CD4-positive, alpha-beta T cell treated with Interleukin-21 for 1 hour (primary cell): Measurements from ENCODE around the gene B4GALNT3.

Source experiments
- DNase-seq: peaks from one replicate; pipeline ENCODE4 v3.0.0-alpha.2; 2020

Gene B4GALNT3

GRCh38 chr12:602700-603068 lies 142.9 kb downstream of the B4GALNT3 start:
- DNase-seq: no peak

GRCh38 chr12:604956-605355 lies 145.2 kb downstream of the B4GALNT3 start:
- no peak for DNase-seq

DNA sequence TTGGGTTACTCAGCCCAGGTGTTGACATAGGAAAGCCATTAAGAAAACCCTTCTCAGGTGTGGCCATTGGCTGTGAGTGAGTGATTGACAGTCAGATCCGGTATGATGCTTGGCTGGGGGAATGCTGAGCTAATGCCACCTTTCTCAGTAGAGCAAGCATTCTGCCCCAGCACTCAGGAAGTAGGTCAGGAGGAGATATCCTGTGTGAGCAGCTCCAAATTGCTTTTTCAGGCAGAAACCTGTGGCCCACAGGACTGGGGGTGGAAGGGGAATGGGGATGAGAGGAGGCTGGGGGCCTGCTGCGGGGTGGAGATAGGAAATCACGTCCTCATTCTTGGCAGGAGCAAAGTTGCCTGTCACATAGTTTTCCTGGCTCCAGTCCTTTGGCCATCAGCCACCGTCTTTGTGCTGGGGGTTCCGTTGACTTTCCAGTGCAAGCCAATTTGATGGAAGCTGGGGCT lies 147.8 kb downstream of the B4GALNT3 start:
- DNase-seq: no peak

- DNase-seq: no peak
Observed at GRCh38 chr12:608413-608812, 148.7 kb downstream of the B4GALNT3 start.

GRCh38 chr12:608921-609320 lies 149.2 kb downstream of the B4GALNT3 start:
- DNase-seq: no peak

DNA sequence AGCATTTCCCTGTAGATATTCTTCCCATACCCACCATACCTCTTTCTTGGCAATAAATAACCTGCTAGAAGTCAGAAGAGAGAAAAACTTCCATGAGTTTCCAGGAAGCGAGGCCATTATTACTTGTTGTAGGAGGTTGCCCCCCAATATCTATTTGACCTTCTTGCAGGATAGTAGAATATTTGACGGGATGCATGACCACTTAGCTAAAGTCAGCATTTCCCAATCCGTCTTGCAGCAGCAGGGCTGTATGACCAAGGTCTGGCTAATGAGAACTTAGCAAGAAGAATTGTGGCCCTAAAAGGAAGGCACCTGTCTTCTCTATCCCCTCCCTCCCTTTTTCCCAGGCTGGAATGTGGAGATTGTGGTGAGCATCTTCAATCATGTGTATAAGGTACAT lies 152.0 kb downstream of the B4GALNT3 start:
- DNase-seq: no peak

- DNase-seq: no peak
Observed at GRCh38 chr12:612293-612692, 152.6 kb downstream of the B4GALNT3 start.

- DNase-seq: no peak
Observed at GRCh38 chr12:612886-613285, 153.1 kb downstream of the B4GALNT3 start.
